AML-193 (cell line): Measurements from ENCODE around the gene TMEM186.
"Not testable (repeated sequence)": the region's sequence is repeated elsewhere in the genome, so short reads cannot be mapped to it uniquely, and the experiment has no call there.

ENCODE experiments used
- DNase-seq, 2 experiments: peaks; one replicate each; lab custom pipeline; 2025; lab: John Stamatoyannopoulos, UW

Gene TMEM186

GRCh38 chr16:8812162-8812843 is 14.9 kb upstream of the TMEM186 start:
- DNase-seq = no peak

GRCh38 chr16:8808613-8809353 is 11.3 kb upstream of the TMEM186 start:
- DNase-seq = no peak

GRCh38 chr16:8808009-8808408 is 10.6 kb upstream of the TMEM186 start:
- no peak for DNase-seq

GRCh38 chr16:8807189-8807588 is 9.8 kb upstream of the TMEM186 start:
- no peak for DNase-seq

GRCh38 chr16:8806272-8806983 is 9.0 kb upstream of the TMEM186 start:
- no peak for DNase-seq

- no peak for DNase-seq
Observed at GRCh38 chr16:8804313-8804712, 6.9 kb upstream of the TMEM186 start.

GRCh38 chr16:8803733-8804132 is 6.3 kb upstream of the TMEM186 start:
- DNase-seq = not testable (repeated sequence)

GRCh38 chr16:8801701-8802100 is 4.3 kb upstream of the TMEM186 start:
- no peak for DNase-seq

- DNase-seq = no peak
Observed at GRCh38 chr16:8798535-8799157, 1.2 kb upstream of the TMEM186 start.

GRCh38 chr16:8798174-8798527 is 712 bp upstream of the TMEM186 start:
- no peak for DNase-seq

GRCh38 chr16:8796469-8797363 is 723 bp downstream of the TMEM186 start:
- DNase-seq = no peak

GRCh38 chr16:8795818-8796217 is 1.6 kb downstream of the TMEM186 start:
- no peak for DNase-seq

GRCh38 chr16:8795091-8795490 is 2.3 kb downstream of the TMEM186 start:
- no peak for DNase-seq

- no peak for DNase-seq
Observed at GRCh38 chr16:8788578-8789172, 8.8 kb downstream of the TMEM186 start.

GRCh38 chr16:8786316-8786715 is 11.1 kb downstream of the TMEM186 start:
- DNase-seq = not testable (repeated sequence)

GRCh38 chr16:8785408-8785807 is 12.0 kb downstream of the TMEM186 start:
- DNase-seq = no peak

- DNase-seq = no peak
Observed at GRCh38 chr16:8782673-8783072, 14.8 kb downstream of the TMEM186 start.

- no peak for DNase-seq
Observed at GRCh38 chr16:8781797-8782196, 15.6 kb downstream of the TMEM186 start.

GRCh38 chr16:8777217-8777616 is 20.2 kb downstream of the TMEM186 start:
- DNase-seq = no peak

GRCh38 chr16:8776129-8776584 is 21.3 kb downstream of the TMEM186 start:
- no peak for DNase-seq

GRCh38 chr16:8775359-8775758 is 22.1 kb downstream of the TMEM186 start:
- no peak for DNase-seq
